ENCODE measurements around the gene EGR2. TPM values are rescaled to one million over a fixed set of nuclear protein-coding genes. Genes with fewer than 3 reads are reported as not detected.
A peak's percentile ranks its signal among the peaks of the same experiment; 100 is the strongest.

EGR2 gene
- total RNA-seq = 1 to 10 TPM; 3.1 to 4.8 TPM
- total RNA-seq = 3.4 to 12.0 reads per million in 2 donors

GRCh38 chr10:62816331-62817120, at the start of gene EGR2:
EGR2 (minus strand) TSS chr10:62816366; CDS start chr10:62816029, 337 bp downstream.
- DNase-seq (peak; percentile 80 to 93 (median 87)), ATAC-seq (peak; percentile 86)
- Mint-ChIP-seq H3K36me3 (ENCODE audit: low read depth) (peaks cover 4% of the 10 kb centered on the region), H3K27ac (peak within 1 kb of the TSS; percentile 94), H3K4me3 (peak within 1 kb of the TSS; percentile 99), H3K4me1 (peaks cover 36% of the 10 kb centered on the region), H3K27me3 (peaks cover 53% of the 10 kb centered on the region)
- no peaks in the 10 kb centered on the region for H3K9me3 ChIP-seq (ENCODE audit: control insufficient read depth, low read length, poor library complexity, severe bottlenecking)

DNA sequence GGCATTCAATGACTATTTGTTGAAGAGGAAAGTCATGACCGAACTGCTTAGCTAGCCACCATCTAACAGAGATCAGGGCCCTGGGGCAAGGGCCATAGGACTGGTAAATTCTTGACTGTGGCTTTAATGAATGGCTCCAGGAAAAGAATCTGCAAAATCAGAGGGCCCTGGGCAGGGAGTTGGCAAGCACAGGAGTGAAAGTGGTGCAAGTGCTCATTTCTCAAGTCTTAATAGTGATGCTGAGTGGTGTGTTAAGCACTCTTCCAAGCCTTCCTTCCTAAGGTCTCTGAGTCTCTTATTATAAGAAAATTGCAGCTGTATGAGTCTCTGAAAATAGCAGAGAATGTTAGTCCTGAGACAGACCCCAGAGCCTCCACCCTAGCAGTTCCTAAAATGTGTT, 46.3 kb upstream of the EGR2 start:
- peaks cover 22% of the 10 kb centered on the region for H3K27me3 Mint-ChIP-seq
- DNase-seq = no peak
- no peaks in the 10 kb centered on the region for H3K9me3 ChIP-seq (ENCODE audit: control insufficient read depth, low read length, poor library complexity, severe bottlenecking)
- no peak overlapping the region for H3K27ac Mint-ChIP-seq
- peaks cover 11% of the 10 kb centered on the region for H3K4me1 Mint-ChIP-seq
- H3K36me3 Mint-ChIP-seq (ENCODE audit: low read depth) = no peaks in the 10 kb centered on the region
- ATAC-seq = no peak
- no peak overlapping the region for H3K4me3 Mint-ChIP-seq

DNA sequence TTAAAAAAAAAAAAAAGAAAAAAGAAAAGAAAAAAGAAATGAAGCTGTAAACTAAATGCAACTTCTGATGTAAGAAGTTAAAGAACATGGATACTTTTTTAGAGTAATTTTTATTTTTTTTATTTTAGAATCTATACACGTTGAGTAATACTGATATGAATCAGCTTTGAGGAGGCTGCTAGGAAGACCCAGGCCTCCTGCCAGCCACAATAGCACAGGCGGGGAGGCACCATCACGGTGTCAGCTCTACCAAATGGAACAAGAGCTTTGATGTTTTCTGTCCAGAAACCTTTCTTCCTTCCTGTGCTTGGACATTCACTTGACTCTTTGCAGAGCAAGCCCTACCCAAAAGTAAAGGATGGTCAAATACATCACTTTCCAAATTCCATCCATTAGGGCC, 45.3 kb upstream of the EGR2 start:
- no peak for ATAC-seq

DNA sequence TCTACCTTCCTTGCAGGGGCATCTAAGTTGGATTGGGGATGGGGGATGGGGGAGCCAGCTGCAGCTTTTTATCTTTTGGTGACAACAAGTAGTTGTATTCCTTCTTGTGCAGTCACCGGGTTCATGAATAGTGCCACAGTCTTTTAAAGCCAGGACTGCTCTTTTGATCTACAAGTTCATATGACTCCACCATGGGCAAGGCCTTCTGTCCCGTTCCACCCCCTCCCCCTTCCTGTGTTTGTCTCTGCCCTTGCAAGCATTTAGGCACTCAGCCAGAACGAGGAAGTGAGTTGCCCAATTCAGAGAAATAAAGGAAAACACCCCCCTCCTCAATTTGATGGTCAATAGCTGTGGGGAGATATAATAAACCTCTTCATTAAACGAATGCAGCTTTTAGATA, 44.8 kb upstream of the EGR2 start:
- Mint-ChIP-seq H3K4me1 (peaks cover 13% of the 10 kb centered on the region), H3K27ac (no peak overlapping the region), H3K36me3 (ENCODE audit: low read depth) (no peaks in the 10 kb centered on the region), H3K27me3 (peaks cover 13% of the 10 kb centered on the region), H3K4me3 (no peak overlapping the region)
- H3K9me3 ChIP-seq (ENCODE audit: control insufficient read depth, low read length, poor library complexity, severe bottlenecking) = no peaks in the 10 kb centered on the region
- no peak for ATAC-seq
- no peak for DNase-seq

More for the DNA sequence above, 45.3 kb upstream of the EGR2 start:
- DNase-seq = no peak
- Mint-ChIP-seq H3K4me1 (peaks cover 11% of the 10 kb centered on the region), H3K4me3 (no peak overlapping the region), H3K27me3 (peaks cover 13% of the 10 kb centered on the region), H3K27ac (no peak overlapping the region), H3K36me3 (ENCODE audit: low read depth) (no peaks in the 10 kb centered on the region)
- no peaks in the 10 kb centered on the region for H3K9me3 ChIP-seq (ENCODE audit: control insufficient read depth, low read length, poor library complexity, severe bottlenecking)

DNA sequence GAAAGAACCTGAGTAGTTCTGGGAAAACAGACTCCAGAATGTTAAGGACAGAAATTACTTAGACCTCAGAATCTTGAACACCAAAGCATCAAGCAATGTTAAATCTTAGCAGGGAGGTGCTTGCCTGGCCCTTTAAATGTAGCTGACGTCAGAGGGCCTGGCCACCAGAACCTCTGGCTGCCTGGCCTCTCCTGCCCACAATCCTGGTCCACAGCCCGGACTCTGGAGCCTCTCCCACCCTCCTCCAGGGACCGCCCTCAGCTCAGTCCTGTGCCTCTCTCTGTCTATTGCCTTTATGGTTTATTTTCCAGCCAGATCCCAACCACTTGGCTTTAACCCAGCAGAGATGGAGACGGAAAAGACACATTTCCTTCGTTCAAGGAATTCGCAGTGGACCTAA, 42.2 kb upstream of the EGR2 start:
- ATAC-seq (no peak), DNase-seq (no peak)
- H3K9me3 ChIP-seq (ENCODE audit: control insufficient read depth, low read length, poor library complexity, severe bottlenecking) = no peaks in the 10 kb centered on the region
- no peaks in the 10 kb centered on the region for H3K36me3 Mint-ChIP-seq (ENCODE audit: low read depth)
- H3K27ac Mint-ChIP-seq = no peak overlapping the region
- no peak overlapping the region for H3K4me3 Mint-ChIP-seq
- H3K4me1 Mint-ChIP-seq = peaks cover 17% of the 10 kb centered on the region
- peaks cover 21% of the 10 kb centered on the region for H3K27me3 Mint-ChIP-seq

DNA sequence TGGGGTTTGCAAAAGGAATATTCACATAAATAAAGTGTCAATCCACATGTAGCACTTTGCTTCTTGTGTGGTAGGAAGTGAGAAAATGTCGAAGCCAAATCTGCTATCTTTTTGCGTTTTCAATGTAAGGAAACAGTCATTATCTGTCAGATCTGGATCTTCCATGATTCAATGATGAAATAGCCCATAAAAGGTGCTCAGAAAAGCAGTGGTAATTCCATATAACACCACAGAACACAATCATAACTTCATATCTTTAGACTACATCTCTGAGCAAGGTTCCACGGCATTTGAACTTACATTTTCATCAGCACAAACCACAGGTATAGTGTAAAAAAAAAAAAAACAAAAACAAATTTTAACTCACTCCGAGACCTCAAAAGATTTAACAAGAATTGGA, 39.9 kb upstream of the EGR2 start:
- DNase-seq (no peak), ATAC-seq (peak; percentile 60)
- Mint-ChIP-seq H3K4me3 (no peak overlapping the region), H3K4me1 (peaks cover 15% of the 10 kb centered on the region), H3K27ac (no peak overlapping the region), H3K27me3 (peaks cover 17% of the 10 kb centered on the region), H3K36me3 (ENCODE audit: low read depth) (no peaks in the 10 kb centered on the region)
- H3K9me3 ChIP-seq (ENCODE audit: control insufficient read depth, low read length, poor library complexity, severe bottlenecking) = no peaks in the 10 kb centered on the region

DNA sequence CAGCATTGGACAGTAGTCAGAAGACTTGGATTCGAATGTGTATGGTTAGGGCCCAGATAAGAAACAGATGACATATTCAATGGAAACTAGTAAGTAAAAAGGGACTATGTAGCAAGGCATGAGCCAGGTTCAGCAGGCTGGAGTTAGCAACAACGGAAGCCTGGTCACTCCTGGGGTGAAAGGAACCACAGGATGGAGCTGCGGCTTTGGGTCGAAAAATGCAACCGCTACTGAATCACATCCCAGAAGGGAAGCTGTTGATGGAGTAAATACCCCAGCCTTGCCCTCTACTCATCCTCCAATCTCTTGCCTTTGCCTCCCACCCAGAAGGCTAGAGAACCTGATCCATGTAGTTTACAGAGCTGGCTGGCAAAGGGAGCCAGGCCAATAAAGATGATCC, 37.5 kb upstream of the EGR2 start:
- H3K9me3 ChIP-seq (ENCODE audit: control insufficient read depth, low read length, poor library complexity, severe bottlenecking) = no peaks in the 10 kb centered on the region
- ATAC-seq (no peak), DNase-seq (no peak)
- Mint-ChIP-seq H3K27ac (no peak overlapping the region), H3K4me3 (peak overlapping the region; percentile 54), H3K36me3 (ENCODE audit: low read depth) (no peaks in the 10 kb centered on the region), H3K4me1 (peaks cover 12% of the 10 kb centered on the region), H3K27me3 (peaks cover 17% of the 10 kb centered on the region)

- H3K27ac Mint-ChIP-seq = no peak overlapping the region
- H3K9me3 ChIP-seq (ENCODE audit: control insufficient read depth, low read length, poor library complexity, severe bottlenecking) = no peaks in the 10 kb centered on the region
- peaks cover 17% of the 10 kb centered on the region for H3K27me3 Mint-ChIP-seq
- ATAC-seq (peak; percentile 57), DNase-seq (no peak)
- H3K4me3 Mint-ChIP-seq = peak overlapping the region; percentile 54
- peaks cover 12% of the 10 kb centered on the region for H3K4me1 Mint-ChIP-seq
- no peaks in the 10 kb centered on the region for H3K36me3 Mint-ChIP-seq (ENCODE audit: low read depth)
These were observed 37.0 kb upstream of the EGR2 start for GRCh38 chr10:62852961-62853702.

DNA sequence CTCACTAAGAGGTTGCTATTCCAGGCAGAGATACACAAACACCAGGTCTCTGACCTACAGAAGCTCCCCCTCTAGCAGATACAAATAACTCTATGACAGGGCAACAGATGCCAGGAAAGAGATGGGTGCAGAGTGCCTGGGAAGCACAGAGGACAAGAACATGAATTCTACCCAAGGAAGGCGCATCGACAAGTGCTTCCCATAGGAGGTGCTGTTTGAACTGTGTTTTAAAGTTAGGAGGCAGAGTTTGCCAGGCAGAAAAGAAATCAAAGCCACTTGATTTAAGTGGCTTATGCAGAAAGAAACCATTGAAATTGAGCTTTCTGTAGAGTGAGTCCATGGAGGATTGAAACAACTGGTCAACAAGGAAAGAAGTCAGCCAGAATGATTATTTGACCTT, 35.3 kb upstream of the EGR2 start:
- no peak overlapping the region for H3K27ac Mint-ChIP-seq
- peaks cover 12% of the 10 kb centered on the region for H3K4me1 Mint-ChIP-seq

GRCh38 chr10:62850646-62851045, 34.5 kb upstream of the EGR2 start:
- H3K36me3 Mint-ChIP-seq (ENCODE audit: low read depth) = no peaks in the 10 kb centered on the region
- peaks cover 10% of the 10 kb centered on the region for H3K4me1 Mint-ChIP-seq
- peaks cover 2% of the 10 kb centered on the region for H3K9me3 ChIP-seq (ENCODE audit: control insufficient read depth, low read length, poor library complexity, severe bottlenecking)
- H3K27me3 Mint-ChIP-seq = peaks cover 15% of the 10 kb centered on the region
- DNase-seq (no peak), ATAC-seq (no peak)
- no peak overlapping the region for H3K4me3 Mint-ChIP-seq
- H3K27ac Mint-ChIP-seq = no peak overlapping the region

More for the DNA sequence above, 35.3 kb upstream of the EGR2 start:
- Mint-ChIP-seq H3K36me3 (ENCODE audit: low read depth) (no peaks in the 10 kb centered on the region), H3K4me3 (no peak overlapping the region), H3K27me3 (peaks cover 17% of the 10 kb centered on the region)
- ATAC-seq (no peak), DNase-seq (no peak)
- H3K9me3 ChIP-seq (ENCODE audit: control insufficient read depth, low read length, poor library complexity, severe bottlenecking) = peaks cover 2% of the 10 kb centered on the region

DNA sequence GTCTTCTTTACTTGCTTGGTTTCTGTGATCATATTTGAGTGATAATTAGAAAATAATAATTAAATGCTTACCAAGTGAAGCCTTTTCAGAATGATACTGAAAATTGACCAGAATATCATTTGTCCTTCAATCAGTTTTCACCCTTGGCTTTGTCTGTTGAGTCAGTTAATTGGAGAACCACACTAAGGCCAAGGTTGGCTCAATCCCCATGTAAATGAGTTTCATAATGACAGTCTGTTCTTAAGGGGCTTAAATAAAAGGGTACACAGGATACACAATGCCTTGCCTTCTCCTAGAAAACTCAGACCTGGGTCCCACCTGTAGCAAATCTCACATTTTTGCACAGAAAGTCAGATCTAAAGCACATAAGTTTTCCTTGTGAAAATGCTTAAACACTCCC, 31.3 kb upstream of the EGR2 start:
- DNase-seq = no peak
- Mint-ChIP-seq H3K27me3 (peaks cover 10% of the 10 kb centered on the region), H3K4me1 (no peaks in the 10 kb centered on the region), H3K4me3 (no peak overlapping the region), H3K27ac (no peak overlapping the region), H3K36me3 (ENCODE audit: low read depth) (peaks cover 3% of the 10 kb centered on the region)
- ATAC-seq = no peak
- H3K9me3 ChIP-seq (ENCODE audit: control insufficient read depth, low read length, poor library complexity, severe bottlenecking) = peaks cover 2% of the 10 kb centered on the region

DNA sequence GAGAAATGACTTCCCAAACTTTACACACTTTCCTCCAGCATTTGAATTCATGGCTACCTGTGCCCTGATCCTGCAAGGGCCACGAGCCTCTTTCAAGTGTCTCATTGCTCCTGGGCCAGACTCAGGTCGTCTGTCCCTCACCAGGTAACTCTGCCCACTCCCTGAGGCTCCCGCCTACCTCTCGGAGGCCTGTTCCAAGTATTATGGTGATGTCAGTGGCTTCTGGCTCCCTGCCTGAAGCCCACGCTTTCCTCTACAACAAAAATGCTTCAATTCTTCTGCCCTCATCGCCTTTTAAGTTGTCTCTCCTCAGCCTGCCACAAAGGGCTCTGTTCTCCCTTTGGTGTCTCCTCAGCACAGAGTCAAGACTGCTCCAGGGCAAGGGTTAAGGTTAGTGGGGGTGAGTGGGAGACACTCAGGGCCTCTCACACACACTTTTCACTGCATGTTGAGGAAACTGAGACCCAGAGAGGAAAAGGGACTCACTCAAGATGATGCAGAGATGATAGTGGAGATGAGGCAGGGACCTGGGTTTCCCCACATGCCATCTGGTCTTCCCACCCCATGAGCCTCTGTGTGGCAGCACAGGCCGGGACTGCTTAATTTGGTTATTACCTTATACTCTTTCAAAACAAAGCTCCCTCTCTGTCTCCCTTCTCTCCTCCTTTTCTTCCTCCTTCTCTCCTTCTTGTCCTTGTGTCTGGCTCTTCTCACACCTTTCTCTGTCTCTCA, 28.3 kb upstream of the EGR2 start:
- ATAC-seq (no peak), DNase-seq (no peak)
- Mint-ChIP-seq H3K36me3 (ENCODE audit: low read depth) (peaks cover 3% of the 10 kb centered on the region), H3K4me1 (no peaks in the 10 kb centered on the region), H3K27me3 (peaks cover 18% of the 10 kb centered on the region), H3K27ac (no peak overlapping the region), H3K4me3 (no peak overlapping the region)
- peaks cover 2% of the 10 kb centered on the region for H3K9me3 ChIP-seq (ENCODE audit: control insufficient read depth, low read length, poor library complexity, severe bottlenecking)

- Mint-ChIP-seq H3K27ac (no peak overlapping the region), H3K4me1 (no peaks in the 10 kb centered on the region), H3K36me3 (ENCODE audit: low read depth) (peaks cover 3% of the 10 kb centered on the region), H3K27me3 (peaks cover 18% of the 10 kb centered on the region), H3K4me3 (no peak overlapping the region)
- DNase-seq (no peak), ATAC-seq (no peak)
- H3K9me3 ChIP-seq (ENCODE audit: control insufficient read depth, low read length, poor library complexity, severe bottlenecking) = peaks cover 2% of the 10 kb centered on the region
These were observed 27.4 kb upstream of the EGR2 start for GRCh38 chr10:62843600-62843999.

All from T-helper 17 cell (primary cell).